ENCODE measurements around the gene ZBTB7C. TPM values are rescaled to one million over a fixed set of nuclear protein-coding genes. Genes with fewer than 3 reads are reported as not detected.

ZBTB7C gene
- polyA plus RNA-seq, 1 experiment = not detected

- no peak for DNase-seq (ENCODE audit: low read depth)
- no peaks in the 10 kb centered on the region for H3K36me3 ChIP-seq (ENCODE audit: control insufficient read depth, insufficient read depth, low read length)
- ChIA-PET POLR2A (no interaction called here), CTCF (no interaction called here)
- no peak overlapping the region for H3K4me3 ChIP-seq (ENCODE audit: low read depth, low read length)
- no peak for TF ChIP-seq CTCF (IDR thresholded peaks at IDR 0.05; ENCODE audit: insufficient read depth, low read depth, low read length)
- peaks cover 3% of the 10 kb centered on the region; the same call in 1 of the 2 replicates for H3K27me3 ChIP-seq (ENCODE audit: control insufficient read depth, insufficient read depth, low read length)
Measured at GRCh38 chr18:48155856-48156255, 253.3 kb downstream of the ZBTB7C start.

- H3K36me3 ChIP-seq (ENCODE audit: control insufficient read depth, insufficient read depth, low read length) = no peaks in the 10 kb centered on the region
- TF ChIP-seq CTCF (IDR thresholded peaks at IDR 0.05; ENCODE audit: insufficient read depth, low read depth, low read length) = no peak
- H3K27me3 ChIP-seq (ENCODE audit: control insufficient read depth, insufficient read depth, low read length) = peaks cover 3% of the 10 kb centered on the region; the same call in 1 of the 2 replicates
- H3K4me3 ChIP-seq (ENCODE audit: low read depth, low read length) = no peak overlapping the region
- ChIA-PET POLR2A (no interaction called here), CTCF (no interaction called here)
- no peak for DNase-seq (ENCODE audit: low read depth)
Measured at GRCh38 chr18:48154828-48155227, 254.4 kb downstream of the ZBTB7C start.

GRCh38 chr18:48153613-48154481, 255.3 kb downstream of the ZBTB7C start:
- ChIA-PET POLR2A (interaction anchor here (0.6 kb wide), 1 partner anchor 8 kb away, joined by 4 read pairs; no protein-coding TSS in a partner anchor), CTCF (interaction anchor here (0.6 kb wide), 1 partner anchor 13 kb away, joined by 3 read pairs; no protein-coding TSS in a partner anchor)
- DNase-seq (ENCODE audit: low read depth) = peak; percentile 8
- Histone ChIP-seq H3K36me3 (ENCODE audit: control insufficient read depth, insufficient read depth, low read length) (no peaks in the 10 kb centered on the region), H3K4me3 (ENCODE audit: low read depth, low read length) (no peak overlapping the region), H3K27me3 (ENCODE audit: control insufficient read depth, insufficient read depth, low read length) (peaks cover 3% of the 10 kb centered on the region; the same call in 1 of the 2 replicates)
- TF ChIP-seq CTCF (IDR thresholded peaks at IDR 0.05; ENCODE audit: insufficient read depth, low read depth, low read length) = no peak

GRCh38 chr18:48152549-48152948, 256.6 kb downstream of the ZBTB7C start:
- ChIA-PET POLR2A (no interaction called here), CTCF (no interaction called here)
- Histone ChIP-seq H3K27me3 (ENCODE audit: control insufficient read depth, insufficient read depth, low read length) (peaks cover 3% of the 10 kb centered on the region; the same call in 1 of the 2 replicates), H3K36me3 (ENCODE audit: control insufficient read depth, insufficient read depth, low read length) (no peaks in the 10 kb centered on the region), H3K4me3 (ENCODE audit: low read depth, low read length) (no peak overlapping the region)
- TF ChIP-seq CTCF (IDR thresholded peaks at IDR 0.05; ENCODE audit: insufficient read depth, low read depth, low read length) = no peak
- DNase-seq (ENCODE audit: low read depth) = peak; percentile 1

- DNase-seq (ENCODE audit: low read depth) = no peak
- H3K36me3 ChIP-seq (ENCODE audit: control insufficient read depth, insufficient read depth, low read length) = no peaks in the 10 kb centered on the region
- no peak overlapping the region for H3K4me3 ChIP-seq (ENCODE audit: low read depth, low read length)
- POLR2A ChIA-PET = no interaction called here
- H3K27me3 ChIP-seq (ENCODE audit: control insufficient read depth, insufficient read depth, low read length) = peaks cover 1% of the 10 kb centered on the region; the same call in 1 of the 2 replicates
- CTCF ChIA-PET = no interaction called here
- TF ChIP-seq CTCF (IDR thresholded peaks at IDR 0.05; ENCODE audit: insufficient read depth, low read depth, low read length) = no peak
Measured at GRCh38 chr18:48151421-48152065, 257.6 kb downstream of the ZBTB7C start.
